HepG2 (cell line): ENCODE data around the gene CCDC57. TPM values are rescaled to one million over a fixed set of nuclear protein-coding genes. Genes with fewer than 3 reads are reported as not detected.
A peak's percentile ranks its signal among the peaks of the same experiment; 100 is the strongest.

Source experiments
- CBFB ChIP-seq: sonication (generic); formaldehyde crosslinking; IDR thresholded peaks from 2 replicates; pipeline ENCODE4 v1.4.0; 2020; ENCODE audit warnings: missing genetic modification reagents
- CHCHD3 ChIP-seq: sonication (generic); formaldehyde crosslinking; IDR thresholded peaks from 2 replicates; pipeline ENCODE4 v1.8.0; 2022; ENCODE audit warnings: mild to moderate bottlenecking, missing genetic modification reagents, moderate library complexity
- FOXP1 ChIP-seq, 2 experiments: fragments of 450-650 bp in 1 of 2; IDR thresholded peaks; 2 replicates each; pipeline ENCODE4 v1.6.1; 2017 to 2018; ENCODE audit warnings: antibody characterized with exemption in 1 of 2
- TAF1 ChIP-seq: sonication (generic); formaldehyde crosslinking; IDR thresholded peaks from 2 replicates; pipeline ENCODE4 v1.4.0; 2020; ENCODE audit warnings: missing genetic modification reagents
- ZFAT ChIP-seq: sonication (generic); formaldehyde crosslinking; conservative IDR thresholded peaks from 2 replicates; pipeline ENCODE4 v1.8.1; 2023; ENCODE audit warnings: missing genetic modification reagents, inconsistent platforms
- ZNF101 ChIP-seq: sonication (generic); formaldehyde crosslinking; IDR thresholded peaks from 2 replicates; pipeline ENCODE4 v1.4.0; 2020; ENCODE audit warnings: mild to moderate bottlenecking, low read depth, missing genetic modification reagents, borderline replicate concordance
- polyA plus RNA-seq, 8 experiments: library from polyadenylated mRNA; depleted of rRNA in 3 of 8; stranded (reverse) in 7 of 8; unstranded in 1 of 8; fragments of >200 nt; fragmentation: Illumina TruSeq in 4 of 8; extraction: Trizol in 4 of 8; gene quantifications; 2 replicates each; pipeline versions ENCODE4 v1.2.1 to v1.2.3, GENCODE V29; 2011 to 2016; ENCODE audit warnings: low read depth in 4 of 8, missing spikeins in 1 of 8, mixed read lengths in 1 of 8; ENCODE audit not compliant: insufficient read depth in 1 of 8
- total RNA-seq, 5 experiments: library from RNA; depleted of rRNA; stranded (reverse); fragments of >200 nt; fragmentation: Illumina TruSeq; extraction: Trizol; gene quantifications; 2 replicates each; pipeline ENCODE4 v1.2.3, GENCODE V29; 2016; ENCODE audit warnings: low read depth in 1 of 5
- TF ChIP-seq, protein P1 (sequence below): sonication (generic); formaldehyde crosslinking; IDR thresholded peaks from 2 replicates; pipeline ENCODE4 v1.4.0; 2020; ENCODE audit warnings: missing genetic modification reagents, borderline replicate concordance
- TF ChIP-seq, protein P2 (sequence below): sonication (generic); formaldehyde crosslinking; IDR thresholded peaks from 2 replicates; pipeline ENCODE4 v1.9.0; 2021; ENCODE audit warnings: missing genetic modification reagents, borderline replicate concordance
- TF ChIP-seq, protein P3 (sequence below): IDR thresholded peaks from 2 replicates; pipeline ENCODE4 v1.6.1; 2016; ENCODE audit warnings: low read depth, missing genetic modification reagents, missing compliant biosample characterization
- TF ChIP-seq, protein P4 (sequence below): sonication (generic); formaldehyde crosslinking; IDR thresholded peaks from 2 replicates; pipeline ENCODE4 v1.4.0; 2020; ENCODE audit warnings: missing genetic modification reagents, borderline replicate concordance

Gene CCDC57
- total and polyA plus RNA-seq, 2 of the 13 experiments (the other 11 are each of a cell fraction or from before 2014, with no cell fraction given) = 59.3 to 59.9 TPM

DNA sequence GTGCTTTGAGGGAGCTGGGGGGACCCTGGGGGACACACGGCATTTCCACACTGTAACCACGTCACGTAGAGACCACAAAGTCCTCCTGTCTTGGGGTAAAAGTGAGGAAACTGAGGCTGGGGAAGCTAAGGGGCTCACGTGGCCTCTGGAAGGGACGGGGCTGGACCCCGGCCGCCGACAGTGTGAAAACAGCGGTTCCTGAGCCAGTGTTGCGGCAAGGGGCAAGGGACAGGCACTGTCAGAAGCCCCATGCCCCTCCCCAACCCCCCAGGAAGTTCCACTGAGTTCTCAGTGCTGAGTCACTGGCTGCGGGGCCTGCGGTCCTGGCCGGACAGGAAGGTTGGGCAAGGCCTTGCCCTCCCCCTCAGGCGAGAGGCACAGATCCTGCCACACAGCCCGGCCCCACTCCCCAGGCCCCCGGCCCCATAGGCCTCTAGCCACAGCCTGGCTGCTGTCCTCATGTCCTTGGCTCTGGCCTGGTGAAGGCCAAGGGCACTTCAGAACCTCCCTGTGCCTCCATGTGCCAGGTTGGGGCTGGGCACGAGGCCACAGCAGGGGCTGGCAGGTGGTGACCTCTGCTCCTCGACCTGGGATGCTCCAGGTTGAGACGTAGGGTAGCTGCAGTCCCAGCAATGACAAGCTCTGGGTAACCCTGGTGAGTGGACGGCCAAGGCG lies 5.0 kb upstream of the CCDC57 start (continued):
- TF ChIP-seq, protein P1, sequence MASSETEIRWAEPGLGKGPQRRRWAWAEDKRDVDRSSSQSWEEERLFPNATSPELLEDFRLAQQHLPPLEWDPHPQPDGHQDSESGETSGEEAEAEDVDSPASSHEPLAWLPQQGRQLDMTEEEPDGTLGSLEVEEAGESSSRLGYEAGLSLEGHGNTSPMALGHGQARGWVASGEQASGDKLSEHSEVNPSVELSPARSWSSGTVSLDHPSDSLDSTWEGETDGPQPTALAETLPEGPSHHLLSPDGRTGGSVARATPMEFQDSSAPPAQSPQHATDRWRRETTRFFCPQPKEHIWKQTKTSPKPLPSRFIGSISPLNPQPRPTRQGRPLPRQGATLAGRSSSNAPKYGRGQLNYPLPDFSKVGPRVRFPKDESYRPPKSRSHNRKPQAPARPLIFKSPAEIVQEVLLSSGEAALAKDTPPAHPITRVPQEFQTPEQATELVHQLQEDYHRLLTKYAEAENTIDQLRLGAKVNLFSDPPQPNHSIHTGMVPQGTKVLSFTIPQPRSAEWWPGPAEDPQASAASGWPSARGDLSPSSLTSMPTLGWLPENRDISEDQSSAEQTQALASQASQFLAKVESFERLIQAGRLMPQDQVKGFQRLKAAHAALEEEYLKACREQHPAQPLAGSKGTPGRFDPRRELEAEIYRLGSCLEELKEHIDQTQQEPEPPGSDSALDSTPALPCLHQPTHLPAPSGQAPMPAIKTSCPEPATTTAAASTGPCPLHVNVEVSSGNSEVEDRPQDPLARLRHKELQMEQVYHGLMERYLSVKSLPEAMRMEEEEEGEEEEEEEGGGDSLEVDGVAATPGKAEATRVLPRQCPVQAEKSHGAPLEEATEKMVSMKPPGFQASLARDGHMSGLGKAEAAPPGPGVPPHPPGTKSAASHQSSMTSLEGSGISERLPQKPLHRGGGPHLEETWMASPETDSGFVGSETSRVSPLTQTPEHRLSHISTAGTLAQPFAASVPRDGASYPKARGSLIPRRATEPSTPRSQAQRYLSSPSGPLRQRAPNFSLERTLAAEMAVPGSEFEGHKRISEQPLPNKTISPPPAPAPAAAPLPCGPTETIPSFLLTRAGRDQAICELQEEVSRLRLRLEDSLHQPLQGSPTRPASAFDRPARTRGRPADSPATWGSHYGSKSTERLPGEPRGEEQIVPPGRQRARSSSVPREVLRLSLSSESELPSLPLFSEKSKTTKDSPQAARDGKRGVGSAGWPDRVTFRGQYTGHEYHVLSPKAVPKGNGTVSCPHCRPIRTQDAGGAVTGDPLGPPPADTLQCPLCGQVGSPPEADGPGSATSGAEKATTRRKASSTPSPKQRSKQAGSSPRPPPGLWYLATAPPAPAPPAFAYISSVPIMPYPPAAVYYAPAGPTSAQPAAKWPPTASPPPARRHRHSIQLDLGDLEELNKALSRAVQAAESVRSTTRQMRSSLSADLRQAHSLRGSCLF (CRISPR knock-in tag) = no peak; the same call in 1 of the 2 replicates
- TF ChIP-seq CHCHD3 (peak; percentile 49; the same call in 1 of the 2 replicates), TAF1 (CRISPR knock-in tag) (peak; percentile 53), ZFAT (no peak; the same call in 1 of the 2 replicates), CBFB (0 out of 2 replicates have a peak, but pooled peaks have one; percentile 30), ZNF101 (CRISPR knock-in tag) (no peak), FOXP1 (IDR thresholded peaks at IDR 0.05) (no peak), FOXP1 (CRISPR knock-in tag; IDR thresholded peaks at IDR 0.05) (no peak)
- TF ChIP-seq, protein P2, sequence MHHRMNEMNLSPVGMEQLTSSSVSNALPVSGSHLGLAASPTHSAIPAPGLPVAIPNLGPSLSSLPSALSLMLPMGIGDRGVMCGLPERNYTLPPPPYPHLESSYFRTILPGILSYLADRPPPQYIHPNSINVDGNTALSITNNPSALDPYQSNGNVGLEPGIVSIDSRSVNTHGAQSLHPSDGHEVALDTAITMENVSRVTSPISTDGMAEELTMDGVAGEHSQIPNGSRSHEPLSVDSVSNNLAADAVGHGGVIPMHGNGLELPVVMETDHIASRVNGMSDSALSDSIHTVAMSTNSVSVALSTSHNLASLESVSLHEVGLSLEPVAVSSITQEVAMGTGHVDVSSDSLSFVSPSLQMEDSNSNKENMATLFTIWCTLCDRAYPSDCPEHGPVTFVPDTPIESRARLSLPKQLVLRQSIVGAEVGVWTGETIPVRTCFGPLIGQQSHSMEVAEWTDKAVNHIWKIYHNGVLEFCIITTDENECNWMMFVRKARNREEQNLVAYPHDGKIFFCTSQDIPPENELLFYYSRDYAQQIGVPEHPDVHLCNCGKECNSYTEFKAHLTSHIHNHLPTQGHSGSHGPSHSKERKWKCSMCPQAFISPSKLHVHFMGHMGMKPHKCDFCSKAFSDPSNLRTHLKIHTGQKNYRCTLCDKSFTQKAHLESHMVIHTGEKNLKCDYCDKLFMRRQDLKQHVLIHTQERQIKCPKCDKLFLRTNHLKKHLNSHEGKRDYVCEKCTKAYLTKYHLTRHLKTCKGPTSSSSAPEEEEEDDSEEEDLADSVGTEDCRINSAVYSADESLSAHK = 0 out of 2 replicates have a peak, but pooled peaks have one; percentile 44
- TF ChIP-seq, protein P3, sequence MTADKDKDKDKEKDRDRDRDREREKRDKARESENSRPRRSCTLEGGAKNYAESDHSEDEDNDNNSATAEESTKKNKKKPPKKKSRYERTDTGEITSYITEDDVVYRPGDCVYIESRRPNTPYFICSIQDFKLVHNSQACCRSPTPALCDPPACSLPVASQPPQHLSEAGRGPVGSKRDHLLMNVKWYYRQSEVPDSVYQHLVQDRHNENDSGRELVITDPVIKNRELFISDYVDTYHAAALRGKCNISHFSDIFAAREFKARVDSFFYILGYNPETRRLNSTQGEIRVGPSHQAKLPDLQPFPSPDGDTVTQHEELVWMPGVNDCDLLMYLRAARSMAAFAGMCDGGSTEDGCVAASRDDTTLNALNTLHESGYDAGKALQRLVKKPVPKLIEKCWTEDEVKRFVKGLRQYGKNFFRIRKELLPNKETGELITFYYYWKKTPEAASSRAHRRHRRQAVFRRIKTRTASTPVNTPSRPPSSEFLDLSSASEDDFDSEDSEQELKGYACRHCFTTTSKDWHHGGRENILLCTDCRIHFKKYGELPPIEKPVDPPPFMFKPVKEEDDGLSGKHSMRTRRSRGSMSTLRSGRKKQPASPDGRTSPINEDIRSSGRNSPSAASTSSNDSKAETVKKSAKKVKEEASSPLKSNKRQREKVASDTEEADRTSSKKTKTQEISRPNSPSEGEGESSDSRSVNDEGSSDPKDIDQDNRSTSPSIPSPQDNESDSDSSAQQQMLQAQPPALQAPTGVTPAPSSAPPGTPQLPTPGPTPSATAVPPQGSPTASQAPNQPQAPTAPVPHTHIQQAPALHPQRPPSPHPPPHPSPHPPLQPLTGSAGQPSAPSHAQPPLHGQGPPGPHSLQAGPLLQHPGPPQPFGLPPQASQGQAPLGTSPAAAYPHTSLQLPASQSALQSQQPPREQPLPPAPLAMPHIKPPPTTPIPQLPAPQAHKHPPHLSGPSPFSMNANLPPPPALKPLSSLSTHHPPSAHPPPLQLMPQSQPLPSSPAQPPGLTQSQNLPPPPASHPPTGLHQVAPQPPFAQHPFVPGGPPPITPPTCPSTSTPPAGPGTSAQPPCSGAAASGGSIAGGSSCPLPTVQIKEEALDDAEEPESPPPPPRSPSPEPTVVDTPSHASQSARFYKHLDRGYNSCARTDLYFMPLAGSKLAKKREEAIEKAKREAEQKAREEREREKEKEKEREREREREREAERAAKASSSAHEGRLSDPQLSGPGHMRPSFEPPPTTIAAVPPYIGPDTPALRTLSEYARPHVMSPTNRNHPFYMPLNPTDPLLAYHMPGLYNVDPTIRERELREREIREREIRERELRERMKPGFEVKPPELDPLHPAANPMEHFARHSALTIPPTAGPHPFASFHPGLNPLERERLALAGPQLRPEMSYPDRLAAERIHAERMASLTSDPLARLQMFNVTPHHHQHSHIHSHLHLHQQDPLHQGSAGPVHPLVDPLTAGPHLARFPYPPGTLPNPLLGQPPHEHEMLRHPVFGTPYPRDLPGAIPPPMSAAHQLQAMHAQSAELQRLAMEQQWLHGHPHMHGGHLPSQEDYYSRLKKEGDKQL (CRISPR knock-in tag) = no peak
- TF ChIP-seq, protein P4, sequence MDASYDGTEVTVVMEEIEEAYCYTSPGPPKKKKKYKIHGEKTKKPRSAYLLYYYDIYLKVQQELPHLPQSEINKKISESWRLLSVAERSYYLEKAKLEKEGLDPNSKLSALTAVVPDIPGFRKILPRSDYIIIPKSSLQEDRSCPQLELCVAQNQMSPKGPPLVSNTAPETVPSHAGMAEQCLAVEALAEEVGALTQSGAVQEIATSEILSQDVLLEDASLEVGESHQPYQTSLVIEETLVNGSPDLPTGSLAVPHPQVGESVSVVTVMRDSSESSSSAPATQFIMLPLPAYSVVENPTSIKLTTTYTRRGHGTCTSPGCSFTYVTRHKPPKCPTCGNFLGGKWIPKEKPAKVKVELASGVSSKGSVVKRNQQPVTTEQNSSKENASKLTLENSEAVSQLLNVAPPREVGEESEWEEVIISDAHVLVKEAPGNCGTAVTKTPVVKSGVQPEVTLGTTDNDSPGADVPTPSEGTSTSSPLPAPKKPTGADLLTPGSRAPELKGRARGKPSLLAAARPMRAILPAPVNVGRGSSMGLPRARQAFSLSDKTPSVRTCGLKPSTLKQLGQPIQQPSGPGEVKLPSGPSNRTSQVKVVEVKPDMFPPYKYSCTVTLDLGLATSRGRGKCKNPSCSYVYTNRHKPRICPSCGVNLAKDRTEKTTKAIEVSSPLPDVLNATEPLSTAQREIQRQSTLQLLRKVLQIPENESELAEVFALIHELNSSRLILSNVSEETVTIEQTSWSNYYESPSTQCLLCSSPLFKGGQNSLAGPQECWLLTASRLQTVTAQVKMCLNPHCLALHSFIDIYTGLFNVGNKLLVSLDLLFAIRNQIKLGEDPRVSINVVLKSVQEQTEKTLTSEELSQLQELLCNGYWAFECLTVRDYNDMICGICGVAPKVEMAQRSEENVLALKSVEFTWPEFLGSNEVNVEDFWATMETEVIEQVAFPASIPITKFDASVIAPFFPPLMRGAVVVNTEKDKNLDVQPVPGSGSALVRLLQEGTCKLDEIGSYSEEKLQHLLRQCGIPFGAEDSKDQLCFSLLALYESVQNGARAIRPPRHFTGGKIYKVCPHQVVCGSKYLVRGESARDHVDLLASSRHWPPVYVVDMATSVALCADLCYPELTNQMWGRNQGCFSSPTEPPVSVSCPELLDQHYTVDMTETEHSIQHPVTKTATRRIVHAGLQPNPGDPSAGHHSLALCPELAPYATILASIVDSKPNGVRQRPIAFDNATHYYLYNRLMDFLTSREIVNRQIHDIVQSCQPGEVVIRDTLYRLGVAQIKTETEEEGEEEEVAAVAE (CRISPR knock-in tag) = peak; percentile 88
